Measurements from ENCODE around the gene FBXL16.

The FBXL16 gene

DNA sequence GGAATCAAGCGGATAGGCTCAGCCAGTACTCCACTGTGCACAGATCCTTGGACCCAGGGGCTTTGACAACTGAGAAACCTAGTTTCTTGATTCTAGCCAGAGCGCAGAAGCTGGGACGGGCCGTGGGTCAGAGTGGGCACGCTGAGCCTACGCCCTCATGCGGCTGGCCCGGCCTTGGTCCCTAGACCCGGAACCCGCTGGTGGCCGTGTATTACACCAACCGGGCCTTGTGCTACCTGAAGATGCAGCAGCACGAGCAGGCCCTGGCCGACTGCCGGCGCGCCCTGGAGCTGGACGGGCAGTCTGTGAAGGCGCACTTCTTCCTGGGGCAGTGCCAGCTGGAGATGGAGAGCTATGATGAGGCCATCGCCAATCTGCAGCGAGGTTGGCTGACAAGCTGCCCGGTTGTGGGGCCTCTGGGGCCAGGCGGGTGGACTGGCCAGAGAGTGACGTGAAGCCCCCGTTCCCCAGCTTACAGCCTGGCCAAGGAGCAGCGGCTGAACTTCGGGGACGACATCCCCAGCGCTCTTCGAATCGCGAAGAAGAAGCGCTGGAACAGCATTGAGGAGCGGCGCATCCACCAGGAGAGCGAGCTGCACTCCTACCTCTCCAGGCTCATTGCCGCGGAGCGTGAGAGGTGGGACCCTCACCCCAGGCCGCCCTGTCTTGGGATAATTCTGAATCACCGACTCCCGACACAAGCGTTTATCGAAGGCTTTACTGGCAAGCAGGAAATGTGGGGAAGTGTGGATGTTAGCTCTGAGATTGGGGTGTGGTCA lies 24.4 kb downstream of the FBXL16 start:
- H3K36me3 ChIP-seq (ENCODE audit: control insufficient read depth, insufficient read depth, low read length): peaks cover 24% of the 10 kb centered on the region
- H3K27me3 ChIP-seq (replicated peaks; ENCODE audit: control insufficient read depth, insufficient read depth, low read length): no peaks in the 10 kb centered on the region
- peak overlapping the region; percentile 79 for H3K4me3 ChIP-seq (replicated peaks; ENCODE audit: low read depth, low read length)
- TF ChIP-seq, protein P1, sequence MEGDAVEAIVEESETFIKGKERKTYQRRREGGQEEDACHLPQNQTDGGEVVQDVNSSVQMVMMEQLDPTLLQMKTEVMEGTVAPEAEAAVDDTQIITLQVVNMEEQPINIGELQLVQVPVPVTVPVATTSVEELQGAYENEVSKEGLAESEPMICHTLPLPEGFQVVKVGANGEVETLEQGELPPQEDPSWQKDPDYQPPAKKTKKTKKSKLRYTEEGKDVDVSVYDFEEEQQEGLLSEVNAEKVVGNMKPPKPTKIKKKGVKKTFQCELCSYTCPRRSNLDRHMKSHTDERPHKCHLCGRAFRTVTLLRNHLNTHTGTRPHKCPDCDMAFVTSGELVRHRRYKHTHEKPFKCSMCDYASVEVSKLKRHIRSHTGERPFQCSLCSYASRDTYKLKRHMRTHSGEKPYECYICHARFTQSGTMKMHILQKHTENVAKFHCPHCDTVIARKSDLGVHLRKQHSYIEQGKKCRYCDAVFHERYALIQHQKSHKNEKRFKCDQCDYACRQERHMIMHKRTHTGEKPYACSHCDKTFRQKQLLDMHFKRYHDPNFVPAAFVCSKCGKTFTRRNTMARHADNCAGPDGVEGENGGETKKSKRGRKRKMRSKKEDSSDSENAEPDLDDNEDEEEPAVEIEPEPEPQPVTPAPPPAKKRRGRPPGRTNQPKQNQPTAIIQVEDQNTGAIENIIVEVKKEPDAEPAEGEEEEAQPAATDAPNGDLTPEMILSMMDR (IDR thresholded peaks at IDR 0.05; ENCODE audit: insufficient read depth, low read length, poor library complexity, severe bottlenecking): peak; percentile 21
- DNase-seq (ENCODE audit: extremely low read depth, insufficient read length): no peak

DNA sequence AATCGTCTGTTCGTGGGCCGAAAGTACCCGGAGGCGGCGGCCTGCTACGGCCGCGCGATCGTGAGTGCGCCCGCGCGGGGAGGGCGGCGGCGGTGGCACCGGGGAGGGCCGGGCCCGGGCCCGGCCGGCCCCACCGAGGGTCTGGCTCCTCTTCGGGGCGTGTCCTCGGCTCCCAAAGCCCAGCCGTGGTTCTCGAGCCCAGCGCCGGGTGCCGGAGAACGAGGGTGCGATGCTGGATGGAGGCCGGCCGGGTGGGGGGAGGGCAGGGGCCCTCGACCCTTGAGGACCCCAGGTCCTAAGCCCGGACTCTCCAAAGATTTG lies 25.0 kb downstream of the FBXL16 start:
- H3K36me3 ChIP-seq (ENCODE audit: control insufficient read depth, insufficient read depth, low read length): peaks cover 20% of the 10 kb centered on the region
- H3K4me3 ChIP-seq (replicated peaks; ENCODE audit: low read depth, low read length): peak overlapping the region; percentile 79
- TF ChIP-seq, protein P1 (IDR thresholded peaks at IDR 0.05; ENCODE audit: insufficient read depth, low read length, poor library complexity, severe bottlenecking): no peak
- DNase-seq (ENCODE audit: extremely low read depth, insufficient read length): no peak
- no peaks in the 10 kb centered on the region for H3K27me3 ChIP-seq (replicated peaks; ENCODE audit: control insufficient read depth, insufficient read depth, low read length)

DNA sequence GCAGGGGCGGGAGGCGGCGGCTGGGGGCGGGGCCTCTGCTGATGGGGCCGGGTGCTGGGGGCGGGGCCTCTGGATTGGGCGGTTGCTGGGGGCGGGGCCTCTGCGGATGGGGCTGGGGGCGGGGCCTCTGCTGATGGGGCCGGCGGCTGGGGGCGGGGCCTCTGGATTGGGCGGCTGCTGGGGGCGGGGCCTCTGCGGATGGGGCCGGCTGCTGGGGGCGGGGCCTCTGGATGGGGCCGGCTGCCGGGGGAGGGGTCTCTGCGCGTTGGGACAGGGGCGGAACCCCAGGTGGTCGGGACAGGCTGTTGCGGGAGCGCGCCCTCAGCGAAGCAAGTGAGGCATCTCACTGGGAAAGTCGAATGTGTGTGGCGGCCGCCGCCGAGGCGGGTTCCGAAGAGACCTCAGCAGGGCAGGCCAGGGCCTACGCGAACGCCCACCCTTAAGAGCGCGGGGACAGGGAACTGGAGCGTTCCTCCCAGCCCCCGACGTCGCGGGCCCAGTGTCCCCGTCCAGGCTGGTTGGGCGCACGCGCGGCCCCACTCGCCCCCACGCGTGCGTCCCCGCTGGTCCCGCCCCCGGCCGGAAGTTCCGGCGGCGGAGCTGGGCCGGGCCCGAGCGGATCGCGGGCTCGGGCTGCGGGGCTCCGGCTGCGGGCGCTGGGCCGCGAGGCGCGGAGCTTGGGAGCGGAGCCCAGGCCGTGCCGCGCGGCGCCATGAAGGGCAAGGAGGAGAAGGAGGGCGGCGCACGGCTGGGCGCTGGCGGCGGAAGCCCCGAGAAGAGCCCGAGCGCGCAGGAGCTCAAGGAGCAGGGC lies 25.6 kb downstream of the FBXL16 start, which contains the start of gene STUB1:
TSS of gene STUB1 (plus strand) at position 597 of the 811 bp plus-strand sequence. CDS start at position 713, 116 bp downstream.
- peaks cover 17% of the 10 kb centered on the region for H3K36me3 ChIP-seq (ENCODE audit: control insufficient read depth, insufficient read depth, low read length)
- TF ChIP-seq, protein P1 (IDR thresholded peaks at IDR 0.05; ENCODE audit: insufficient read depth, low read length, poor library complexity, severe bottlenecking): no peak
- DNase-seq (ENCODE audit: extremely low read depth, insufficient read length): peak; percentile 90
- H3K4me3 ChIP-seq (replicated peaks; ENCODE audit: low read depth, low read length): peak within 1 kb of the TSS; percentile 79
- no peaks in the 10 kb centered on the region for H3K27me3 ChIP-seq (replicated peaks; ENCODE audit: control insufficient read depth, insufficient read depth, low read length)

DNA sequence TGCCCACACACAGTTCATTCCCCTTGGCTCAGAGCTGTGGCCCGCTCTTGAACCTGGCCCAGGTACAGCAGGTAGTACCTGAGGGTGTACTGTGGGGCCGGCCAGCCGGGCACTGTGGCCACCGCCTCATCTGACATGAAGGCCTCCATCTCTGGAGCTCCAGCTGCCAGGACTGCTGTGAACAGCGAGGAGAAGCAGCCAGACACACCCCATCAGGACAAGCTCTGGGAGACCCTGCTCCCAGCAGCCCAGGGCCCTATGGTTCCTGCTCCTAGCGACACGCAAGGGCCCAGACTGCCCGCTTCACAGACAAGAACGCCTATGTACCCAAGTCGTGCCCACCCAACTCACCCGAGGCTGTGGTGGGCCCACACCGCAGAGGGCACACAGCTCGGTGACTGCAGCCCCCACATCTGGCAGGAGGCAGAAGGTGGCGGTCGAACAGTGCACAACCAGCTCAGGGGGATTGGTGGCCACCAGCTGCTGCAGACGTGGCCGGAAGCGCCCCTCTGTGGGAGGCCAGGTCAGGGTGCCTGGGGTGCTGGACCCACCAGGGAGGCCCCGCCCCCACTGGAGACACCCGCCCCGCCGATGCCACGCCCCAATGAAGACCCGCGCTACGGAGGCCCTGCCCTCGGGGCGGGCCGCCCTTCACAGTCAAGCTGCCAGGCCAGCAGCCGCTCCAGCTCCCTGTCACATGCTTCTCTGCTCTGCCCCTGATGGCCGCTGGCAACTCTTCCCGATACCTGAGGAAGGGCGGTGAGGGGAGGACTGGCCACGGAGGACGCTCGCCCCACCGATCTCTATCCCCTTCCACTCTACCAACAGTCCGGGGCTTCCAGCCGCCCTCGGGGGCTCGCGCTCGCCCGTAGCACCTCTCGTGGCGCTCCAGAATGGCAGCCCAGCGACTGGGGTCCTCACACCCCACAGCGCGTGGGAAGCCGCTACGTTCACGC lies 26.5 kb downstream of the FBXL16 start:
- peak overlapping the region; percentile 68 for H3K4me3 ChIP-seq (replicated peaks; ENCODE audit: low read depth, low read length)
- DNase-seq (ENCODE audit: extremely low read depth, insufficient read length): peak; percentile 67
- no peaks in the 10 kb centered on the region for H3K27me3 ChIP-seq (replicated peaks; ENCODE audit: control insufficient read depth, insufficient read depth, low read length)
- TF ChIP-seq, protein P1 (IDR thresholded peaks at IDR 0.05; ENCODE audit: insufficient read depth, low read length, poor library complexity, severe bottlenecking): no peak
- peaks cover 18% of the 10 kb centered on the region for H3K36me3 ChIP-seq (ENCODE audit: control insufficient read depth, insufficient read depth, low read length)

DNA sequence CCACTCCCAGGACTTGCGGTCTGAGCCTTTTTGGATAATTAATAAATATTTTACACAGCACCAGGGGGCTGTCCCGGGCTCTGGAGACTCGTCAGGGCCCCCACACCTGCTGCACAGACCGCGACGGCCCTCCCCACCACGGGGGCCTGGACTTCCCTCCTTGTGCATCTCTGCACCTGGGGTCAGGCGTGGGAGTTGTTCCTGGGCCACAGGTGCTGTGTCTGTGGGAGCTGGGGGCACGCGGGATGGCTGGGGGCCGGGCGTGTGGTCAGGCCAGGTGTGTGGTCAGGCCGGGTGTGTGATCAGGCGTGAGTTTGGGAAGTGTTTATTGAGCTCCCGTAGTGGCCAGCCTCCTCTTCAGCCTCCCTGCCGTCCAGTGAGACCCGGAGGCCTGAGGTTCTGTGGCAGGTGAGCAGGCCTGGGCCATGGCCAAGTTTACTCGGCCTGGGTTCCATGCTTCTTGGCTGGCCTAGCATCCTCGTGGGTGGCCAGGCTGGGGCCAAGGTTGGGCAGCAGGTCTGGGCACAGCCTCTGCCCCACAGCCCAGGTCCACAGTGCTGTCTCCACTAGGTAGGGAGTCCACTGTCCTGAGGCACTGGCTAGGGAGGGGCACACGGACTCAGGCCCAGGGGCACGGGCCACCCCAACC lies 27.3 kb downstream of the FBXL16 start:
- Histone ChIP-seq H3K4me3 (replicated peaks; ENCODE audit: low read depth, low read length) (no peak overlapping the region), H3K27me3 (replicated peaks; ENCODE audit: control insufficient read depth, insufficient read depth, low read length) (no peaks in the 10 kb centered on the region), H3K36me3 (ENCODE audit: control insufficient read depth, insufficient read depth, low read length) (peaks cover 20% of the 10 kb centered on the region)
- DNase-seq (ENCODE audit: extremely low read depth, insufficient read length): no peak
- TF ChIP-seq, protein P1 (IDR thresholded peaks at IDR 0.05; ENCODE audit: insufficient read depth, low read length, poor library complexity, severe bottlenecking): no peak

Measured in GM06990 (cell line).